ENCODE measurements around the gene LHFPL2. TPM values are rescaled to one million over a fixed set of nuclear protein-coding genes. Genes with fewer than 3 reads are reported as not detected.

The LHFPL2 gene
- total RNA-seq, 1 experiment from 2014 or later: 57.2 TPM

DNA sequence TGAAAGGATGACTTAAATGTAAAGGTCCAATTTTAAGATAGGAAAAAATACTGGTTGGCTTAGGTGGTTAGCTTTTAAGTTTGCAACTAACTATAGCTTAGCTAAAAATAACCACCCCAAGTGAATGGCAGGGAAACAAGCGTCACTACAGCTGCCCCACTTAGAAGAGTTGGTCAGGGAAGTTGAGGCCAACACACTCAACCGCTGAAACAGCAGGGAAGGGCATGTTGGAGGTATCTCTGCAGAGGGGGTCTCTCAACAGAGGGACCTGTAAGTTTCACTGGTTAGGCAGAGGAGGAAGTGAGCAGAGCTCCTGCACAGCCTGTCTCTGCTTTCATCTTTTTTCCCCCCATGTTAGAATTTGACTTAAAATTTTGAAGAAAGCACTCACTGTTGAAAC lies 75.3 kb downstream of the LHFPL2 start:
- DNase-seq (ENCODE audit: low read depth, low spot score): no peak

GRCh38 chr5:78570646-78571045 lies 77.9 kb downstream of the LHFPL2 start:
- no peak for DNase-seq (ENCODE audit: low read depth, low spot score)
- in situ Hi-C loops (cut with HindIII; ENCODE audit: low pct_unique_long_range_greater_than_20kb, low sequenced_read_pairs): no loop called here

More for the DNA sequence above, 75.3 kb downstream of the LHFPL2 start:
- in situ Hi-C loops (cut with HindIII; ENCODE audit: low pct_unique_long_range_greater_than_20kb, low sequenced_read_pairs): no loop called here

DNA sequence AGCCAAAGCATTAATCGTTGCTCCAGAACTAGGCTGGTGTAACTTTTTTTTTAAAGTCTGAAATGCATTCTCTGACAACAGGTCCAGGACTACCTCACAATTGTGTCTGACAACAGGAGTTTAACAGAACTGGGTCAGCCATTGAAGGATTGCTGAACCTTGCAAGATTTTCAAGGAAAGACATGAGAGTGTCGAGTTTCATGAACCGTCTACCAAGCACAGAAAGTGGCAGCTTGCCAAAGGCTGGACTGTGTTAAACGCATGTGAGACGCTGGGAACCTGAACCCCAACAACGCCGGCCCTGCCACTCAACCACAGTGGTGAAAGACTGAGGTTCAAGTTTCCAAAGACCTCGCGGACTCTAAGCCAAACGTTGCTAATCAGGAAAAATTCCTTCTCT lies 79.1 kb downstream of the LHFPL2 start:
- peak; percentile 63 for DNase-seq (ENCODE audit: low read depth, low spot score)
- in situ Hi-C loops (cut with HindIII; ENCODE audit: low pct_unique_long_range_greater_than_20kb, low sequenced_read_pairs): no loop called here

DNA sequence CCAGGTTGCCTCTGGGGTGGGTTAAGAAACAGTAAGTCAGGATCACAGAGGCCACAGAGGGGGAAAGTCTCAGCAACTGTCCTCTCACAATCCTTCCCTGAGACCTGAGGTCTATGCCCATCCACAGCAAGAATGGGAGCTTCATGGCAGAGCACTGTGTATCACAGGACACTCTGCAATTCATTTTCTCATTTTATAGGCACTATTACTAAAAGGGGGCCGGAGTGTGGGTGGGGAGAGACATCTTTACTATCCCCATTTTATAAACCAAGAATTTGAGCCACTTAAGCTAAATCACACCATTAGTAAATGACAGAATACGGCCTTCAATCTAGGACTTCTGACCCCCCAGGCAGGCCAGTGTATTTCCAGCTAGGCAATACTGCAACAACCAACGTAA lies 79.9 kb downstream of the LHFPL2 start:
- no peak for DNase-seq (ENCODE audit: low read depth, low spot score)
- in situ Hi-C loops (cut with HindIII; ENCODE audit: low pct_unique_long_range_greater_than_20kb, low sequenced_read_pairs): no loop called here

GRCh38 chr5:78568212-78568611 lies 80.4 kb downstream of the LHFPL2 start:
- peak; percentile 98 for DNase-seq (ENCODE audit: low read depth, low spot score)

DNA sequence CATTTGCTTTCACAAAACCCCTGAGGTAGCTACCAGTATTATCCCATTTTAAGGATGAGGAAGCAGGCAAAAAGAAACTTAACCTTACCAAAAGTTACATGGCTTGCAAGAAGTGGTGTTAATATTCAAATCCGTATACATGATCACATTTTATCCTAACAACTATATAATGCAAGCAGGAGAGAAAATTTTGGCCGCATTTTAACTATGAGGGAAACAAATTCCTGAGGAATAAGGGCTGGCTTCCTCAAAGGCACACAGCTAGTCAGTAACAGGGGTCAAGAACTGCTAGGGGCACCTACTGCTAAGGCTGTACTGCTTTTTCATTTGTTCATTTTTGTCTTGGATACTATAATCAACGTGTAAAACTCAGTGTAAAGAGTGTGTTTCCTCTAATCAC lies 81.0 kb downstream of the LHFPL2 start:
- in situ Hi-C loops (cut with HindIII; ENCODE audit: low pct_unique_long_range_greater_than_20kb, low sequenced_read_pairs): no loop called here
- no peak for DNase-seq (ENCODE audit: low read depth, low spot score)

More at GRCh38 chr5:78568212-78568611, 80.4 kb downstream of the LHFPL2 start:
- in situ Hi-C loops (cut with HindIII; ENCODE audit: low pct_unique_long_range_greater_than_20kb, low sequenced_read_pairs): no loop called here

DNA sequence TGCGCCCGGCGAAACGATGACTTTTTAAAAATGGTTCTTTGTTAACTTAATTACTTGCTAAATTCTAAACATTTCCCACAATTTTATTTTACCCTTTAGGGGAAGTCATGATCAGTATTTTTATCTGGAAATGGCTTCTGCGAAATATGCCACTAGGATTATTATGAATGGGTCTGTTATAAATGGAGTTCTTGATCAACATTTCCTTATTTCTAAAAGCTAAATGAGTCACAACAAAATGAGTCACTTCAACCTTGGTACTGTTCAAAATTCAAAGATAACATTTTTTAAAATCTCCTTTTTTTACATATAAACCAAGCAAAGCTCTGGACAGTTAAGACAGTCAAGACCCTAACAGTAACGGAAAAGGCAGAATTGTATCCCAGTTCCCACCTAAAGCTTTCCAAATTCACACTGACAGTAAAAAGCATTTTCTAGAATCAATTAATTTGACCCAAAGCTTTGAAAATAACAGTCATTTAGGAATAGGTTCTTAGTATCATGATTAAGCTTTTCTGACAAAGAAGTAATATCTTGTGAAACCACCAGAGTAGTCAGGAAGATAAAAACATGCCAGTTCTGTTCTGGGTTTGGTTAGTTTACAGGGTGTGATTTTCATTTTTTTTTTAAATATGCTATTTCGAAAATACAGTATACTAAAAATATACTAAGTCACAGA lies 81.7 kb downstream of the LHFPL2 start:
- in situ Hi-C loops (cut with HindIII; ENCODE audit: low pct_unique_long_range_greater_than_20kb, low sequenced_read_pairs): no loop called here

GRCh38 chr5:78565395-78565794 lies 83.2 kb downstream of the LHFPL2 start:
- in situ Hi-C loops (cut with HindIII; ENCODE audit: low pct_unique_long_range_greater_than_20kb, low sequenced_read_pairs): no loop called here
- no peak for DNase-seq (ENCODE audit: low read depth, low spot score)

More for the DNA sequence above, 81.7 kb downstream of the LHFPL2 start:
- DNase-seq (ENCODE audit: low read depth, low spot score): peak; percentile 42

- no peak for DNase-seq (ENCODE audit: low read depth, low spot score)
- in situ Hi-C loops (cut with HindIII; ENCODE audit: low pct_unique_long_range_greater_than_20kb, low sequenced_read_pairs): no loop called here
Measured at GRCh38 chr5:78563621-78564020, 85.0 kb downstream of the LHFPL2 start.

GRCh38 chr5:78562714-78563330 lies 85.8 kb downstream of the LHFPL2 start:
- in situ Hi-C loops (cut with HindIII; ENCODE audit: low pct_unique_long_range_greater_than_20kb, low sequenced_read_pairs): no loop called here
- DNase-seq (ENCODE audit: low read depth, low spot score): no peak

DNA sequence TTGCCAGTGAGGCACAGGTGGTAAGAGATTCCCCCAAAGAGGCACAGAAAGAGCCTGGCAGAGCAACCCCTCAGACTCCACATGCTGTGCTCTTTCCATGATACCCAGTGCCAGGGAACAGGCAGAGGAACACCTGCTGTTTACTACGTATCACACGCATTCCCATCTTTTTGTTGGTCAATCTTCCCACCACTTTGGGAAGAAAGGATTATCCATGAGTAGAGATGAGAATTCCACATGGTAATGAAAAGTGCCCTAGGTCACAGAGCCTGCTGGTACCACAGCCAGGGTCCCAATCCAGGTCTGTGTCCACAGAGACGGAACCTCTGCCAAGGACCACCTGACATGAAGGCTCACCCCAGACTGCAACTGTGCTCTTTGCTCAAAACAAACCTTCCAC lies 86.6 kb downstream of the LHFPL2 start:
- in situ Hi-C loops (cut with HindIII; ENCODE audit: low pct_unique_long_range_greater_than_20kb, low sequenced_read_pairs): no loop called here
- DNase-seq (ENCODE audit: low read depth, low spot score): no peak

GRCh38 chr5:78561261-78561660 lies 87.3 kb downstream of the LHFPL2 start:
- no peak for DNase-seq (ENCODE audit: low read depth, low spot score)
- in situ Hi-C loops (cut with HindIII; ENCODE audit: low pct_unique_long_range_greater_than_20kb, low sequenced_read_pairs): no loop called here

- no peak for DNase-seq (ENCODE audit: low read depth, low spot score)
- in situ Hi-C loops (cut with HindIII; ENCODE audit: low pct_unique_long_range_greater_than_20kb, low sequenced_read_pairs): no loop called here
Measured at GRCh38 chr5:78560000-78560855, 88.3 kb downstream of the LHFPL2 start.

DNA sequence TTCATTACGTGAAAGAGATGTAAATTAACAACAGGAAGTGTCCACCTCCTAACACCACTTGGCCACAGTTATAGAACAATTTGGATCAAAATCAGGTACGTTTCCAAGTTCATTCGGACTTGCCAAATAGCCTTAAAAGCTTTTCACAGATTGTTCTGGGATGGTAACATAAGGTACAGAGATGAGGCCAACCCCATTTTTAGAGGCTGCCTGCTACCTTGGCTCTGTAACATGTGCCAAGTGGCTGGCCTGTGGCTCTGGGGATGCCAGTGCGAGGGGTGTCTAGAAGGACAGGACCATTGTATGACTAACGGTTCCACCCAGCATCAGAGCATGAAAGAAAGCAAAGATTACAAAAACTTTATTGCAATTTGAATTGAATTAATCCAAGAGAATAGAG lies 91.0 kb downstream of the LHFPL2 start:
- in situ Hi-C loops (cut with HindIII; ENCODE audit: low pct_unique_long_range_greater_than_20kb, low sequenced_read_pairs): no loop called here
- no peak for DNase-seq (ENCODE audit: low read depth, low spot score)

GRCh38 chr5:78555870-78556269 lies 92.7 kb downstream of the LHFPL2 start:
- DNase-seq (ENCODE audit: low read depth, low spot score): no peak
- in situ Hi-C loops (cut with HindIII; ENCODE audit: low pct_unique_long_range_greater_than_20kb, low sequenced_read_pairs): no loop called here

DNA sequence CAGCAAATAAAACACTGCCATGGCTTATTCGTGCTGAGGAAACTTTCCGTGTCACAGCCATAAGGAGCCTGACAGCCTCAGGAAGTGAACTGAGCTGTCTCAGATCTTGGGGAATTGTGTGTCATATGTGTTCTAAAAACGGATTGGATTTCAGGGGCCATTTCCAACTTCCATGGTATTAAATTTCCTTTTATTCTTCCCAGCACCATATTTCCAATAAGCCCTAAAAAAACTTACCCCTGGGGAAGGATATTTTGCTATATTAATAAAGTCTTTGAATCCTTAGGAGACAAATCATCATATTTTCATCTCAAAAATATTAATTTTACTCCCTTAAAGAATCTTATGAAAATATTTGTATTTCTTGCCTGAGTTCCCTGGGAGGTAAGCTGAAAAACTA lies 93.9 kb downstream of the LHFPL2 start:
- DNase-seq (ENCODE audit: low read depth, low spot score): no peak
- in situ Hi-C loops (cut with HindIII; ENCODE audit: low pct_unique_long_range_greater_than_20kb, low sequenced_read_pairs): no loop called here

DNA sequence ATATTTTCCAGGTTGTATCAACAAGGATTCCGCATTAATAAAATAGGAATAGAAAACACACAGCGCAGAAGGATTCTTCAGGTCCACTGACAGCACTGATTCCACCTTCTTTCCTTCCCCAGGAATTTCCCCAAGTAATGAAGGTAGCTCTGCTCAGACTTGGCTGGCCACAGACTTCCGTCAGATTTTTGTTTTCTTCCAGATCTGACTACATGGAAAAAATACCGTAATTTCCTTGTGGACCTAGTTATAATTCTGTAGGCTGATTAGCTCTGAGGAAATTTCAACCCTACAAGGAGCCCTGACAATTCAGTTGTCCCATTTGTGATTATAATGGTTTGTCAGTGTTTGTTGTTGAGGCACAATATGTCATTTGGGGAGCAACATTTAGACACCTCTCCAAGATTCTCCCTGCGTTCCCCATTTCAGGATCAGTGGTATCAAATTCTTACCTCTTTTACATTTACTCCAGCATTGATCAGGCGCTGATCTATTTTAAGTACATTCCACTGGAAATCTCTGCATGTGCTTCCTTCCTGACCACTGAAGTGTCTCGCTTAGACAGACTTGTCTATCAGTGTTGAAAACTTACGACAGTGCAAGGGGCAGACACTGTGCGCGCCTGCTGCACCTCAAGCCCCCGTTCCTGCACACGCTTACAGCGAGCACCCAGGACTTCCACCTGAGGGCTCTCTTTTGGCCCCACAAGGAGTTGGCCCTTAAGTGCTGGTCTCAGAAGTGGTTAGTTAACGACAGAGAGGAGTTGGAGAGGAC lies 94.8 kb downstream of the LHFPL2 start:
- in situ Hi-C loops (cut with HindIII; ENCODE audit: low pct_unique_long_range_greater_than_20kb, low sequenced_read_pairs): no loop called here
- DNase-seq (ENCODE audit: low read depth, low spot score): no peak

Measured in SK-MEL-5 (cell line).